HS-27A (cell line): ENCODE data around the gene CORIN.

Experiments used
- DNase-seq: peaks from one replicate; pipeline ENCODE4 v3.0.0-alpha.2; 2012; ENCODE audit warnings: low read depth, missing footprints

Gene CORIN

DNA sequence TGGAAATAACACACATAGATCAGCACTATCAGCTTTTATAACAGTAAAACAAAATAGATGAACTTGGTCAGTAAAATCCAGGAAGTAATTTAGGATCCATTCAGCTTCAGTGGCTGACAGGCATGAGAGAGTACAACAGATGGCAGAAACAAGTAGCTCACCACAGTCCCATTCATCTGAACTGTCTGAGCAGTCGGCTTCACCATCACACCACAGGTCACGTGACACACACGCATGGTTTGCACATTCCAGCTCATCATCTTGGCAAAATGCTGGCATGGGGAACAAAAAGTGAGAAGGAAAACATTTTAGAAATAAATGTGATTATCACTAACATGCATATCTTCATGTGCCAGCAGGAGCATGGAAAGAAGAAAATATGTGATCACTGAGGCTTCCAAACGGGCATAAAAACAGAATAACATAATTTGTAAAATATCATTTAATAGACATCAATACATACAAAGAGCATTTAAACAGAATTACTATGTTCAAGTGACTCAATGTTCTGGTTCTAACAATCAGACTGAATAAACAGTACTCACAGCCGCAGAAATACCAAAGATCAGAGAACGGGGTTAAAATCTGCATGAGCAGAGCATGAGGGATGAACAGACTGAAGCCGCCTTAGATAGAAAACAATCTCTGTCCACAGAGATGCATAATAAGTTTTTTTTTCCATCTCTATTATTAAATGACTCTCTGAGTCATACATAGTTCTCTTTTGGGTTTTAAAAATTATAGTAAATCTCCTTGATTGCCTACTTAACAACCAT is 194.7 kb downstream of the CORIN start:
- no peak for DNase-seq

DNA sequence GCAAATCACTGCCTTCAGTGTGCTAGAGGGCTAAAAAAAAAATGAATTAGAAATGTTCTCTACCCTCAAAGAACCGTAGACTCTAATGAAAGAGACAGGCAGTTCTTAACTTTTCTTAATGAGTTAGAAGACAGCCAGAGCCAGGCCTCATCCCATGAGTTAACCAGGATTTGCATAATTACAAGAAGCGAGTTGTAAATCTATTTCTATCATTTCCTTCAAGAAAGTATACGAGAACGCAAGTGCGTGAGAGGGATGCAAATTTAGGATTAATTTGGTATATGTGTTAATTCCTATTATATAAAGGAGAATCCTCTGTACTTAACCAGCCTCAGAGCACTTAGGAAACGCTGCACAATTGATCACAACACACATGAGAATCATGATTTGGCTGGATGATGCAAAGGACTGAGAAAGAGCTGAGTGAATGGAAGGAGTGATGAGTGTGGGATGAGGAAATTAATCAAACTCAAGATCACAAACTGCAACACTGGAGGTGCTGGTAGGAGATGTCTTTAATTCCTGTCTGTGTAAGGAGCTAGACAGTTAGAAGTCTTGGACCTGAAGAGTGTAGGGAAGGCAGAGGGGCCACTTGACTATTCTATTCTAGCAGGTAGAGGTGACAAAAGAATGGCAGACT is 195.6 kb downstream of the CORIN start:
- no peak for DNase-seq

- DNase-seq: no peak
These were observed 196.1 kb downstream of the CORIN start for GRCh38 chr4:47641755-47642154.

DNA sequence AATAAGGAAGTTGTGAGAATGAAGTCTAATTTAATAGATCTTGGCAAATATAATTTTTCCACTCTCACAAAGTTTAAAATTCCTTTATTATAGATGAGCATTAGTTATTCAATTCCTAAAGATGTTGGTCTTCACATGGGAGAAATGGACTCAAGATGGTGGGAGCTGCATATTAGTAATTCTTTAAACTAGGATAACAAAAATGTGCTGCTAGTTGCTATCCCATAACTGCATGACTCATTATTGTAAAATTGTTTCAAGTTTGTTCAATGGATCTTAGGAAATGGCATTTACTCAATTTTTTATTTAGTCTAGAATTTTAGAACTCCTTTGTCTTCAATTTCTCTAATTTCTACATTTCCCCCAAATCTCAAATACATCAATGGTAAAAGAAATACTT is 197.0 kb downstream of the CORIN start:
- DNase-seq: no peak

GRCh38 chr4:47639531-47639930 is 198.3 kb downstream of the CORIN start:
- DNase-seq: no peak

DNA sequence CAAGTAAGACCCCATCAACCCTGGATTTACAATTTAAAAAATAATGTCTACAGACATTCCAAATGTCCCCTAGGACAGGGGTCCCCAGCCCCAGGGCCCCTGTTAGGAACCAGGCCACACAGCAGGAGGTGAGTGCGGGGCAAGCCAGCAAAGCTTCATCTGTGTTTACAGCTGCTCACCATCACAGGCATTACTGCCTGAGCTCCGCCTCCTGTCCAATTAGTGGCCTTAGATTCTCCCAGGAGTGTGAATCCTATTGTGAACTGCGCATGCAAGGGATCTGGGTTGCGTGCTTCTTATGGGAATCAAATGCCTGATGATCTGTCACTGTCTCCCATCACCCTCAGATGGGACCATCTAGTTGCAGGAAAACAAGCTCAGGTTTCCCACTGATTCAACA is 206.7 kb downstream of the CORIN start:
- DNase-seq: no peak

DNA sequence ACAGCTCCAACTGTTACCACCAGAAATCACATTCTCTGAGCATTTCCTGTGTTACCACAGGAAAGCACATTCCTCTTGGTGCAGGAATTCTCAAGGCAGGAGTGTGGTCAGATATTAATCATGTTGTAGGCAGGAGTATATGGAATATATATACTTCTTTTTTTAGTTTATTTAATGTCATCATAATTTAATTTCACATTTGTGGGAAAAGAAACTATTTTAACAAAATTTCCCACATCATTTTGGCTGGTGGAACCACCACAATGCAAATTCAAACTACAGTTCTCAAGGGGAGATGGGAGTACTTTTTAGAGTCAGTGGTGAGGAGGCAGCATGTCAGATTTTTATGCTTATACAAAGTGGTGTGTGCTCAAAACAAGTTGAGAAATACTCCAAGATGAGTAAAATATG is 213.8 kb downstream of the CORIN start:
- DNase-seq: peak; percentile 47

DNA sequence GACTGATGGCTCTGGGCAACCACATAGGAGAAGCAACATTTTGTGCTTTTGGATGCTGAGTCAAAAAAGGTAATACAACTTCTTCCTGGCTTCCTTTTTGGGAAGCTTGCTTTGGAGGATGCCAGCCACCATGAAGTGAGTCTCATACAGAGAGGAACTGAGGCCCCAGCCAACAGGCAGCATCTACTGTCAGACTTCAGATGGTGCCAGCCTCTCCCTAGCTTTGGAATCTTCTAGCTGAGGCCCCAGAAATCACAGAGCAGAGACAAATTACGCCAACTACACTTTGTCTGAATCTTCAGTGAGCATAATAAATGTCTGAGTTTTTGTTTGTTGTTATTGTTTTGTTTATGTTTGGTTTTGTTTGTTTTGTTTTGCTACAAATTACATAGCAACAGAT is 216.7 kb downstream of the CORIN start:
- no peak for DNase-seq

DNA sequence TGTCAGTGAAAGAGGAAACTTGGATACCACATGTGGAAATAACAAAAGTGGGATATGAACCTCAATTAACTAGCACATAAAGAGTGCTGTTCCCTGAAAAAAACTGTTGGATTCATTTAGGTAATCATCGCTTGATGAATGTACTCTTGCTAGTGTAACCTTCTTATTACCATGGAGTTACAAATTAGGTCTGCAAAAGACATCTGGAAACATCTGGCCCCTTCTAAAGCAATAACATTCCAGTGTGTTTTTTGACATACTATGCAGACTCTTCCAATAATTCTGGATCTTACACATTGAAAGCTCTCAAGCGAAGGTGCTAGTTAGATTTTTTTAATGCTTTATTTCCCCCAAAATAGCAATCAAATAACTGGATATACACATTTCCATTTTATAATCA is 218.2 kb downstream of the CORIN start:
- DNase-seq: no peak

GRCh38 chr4:47617607-47618006 is 220.3 kb downstream of the CORIN start:
- no peak for DNase-seq

GRCh38 chr4:47615385-47615784 is 222.5 kb downstream of the CORIN start:
- no peak for DNase-seq

DNA sequence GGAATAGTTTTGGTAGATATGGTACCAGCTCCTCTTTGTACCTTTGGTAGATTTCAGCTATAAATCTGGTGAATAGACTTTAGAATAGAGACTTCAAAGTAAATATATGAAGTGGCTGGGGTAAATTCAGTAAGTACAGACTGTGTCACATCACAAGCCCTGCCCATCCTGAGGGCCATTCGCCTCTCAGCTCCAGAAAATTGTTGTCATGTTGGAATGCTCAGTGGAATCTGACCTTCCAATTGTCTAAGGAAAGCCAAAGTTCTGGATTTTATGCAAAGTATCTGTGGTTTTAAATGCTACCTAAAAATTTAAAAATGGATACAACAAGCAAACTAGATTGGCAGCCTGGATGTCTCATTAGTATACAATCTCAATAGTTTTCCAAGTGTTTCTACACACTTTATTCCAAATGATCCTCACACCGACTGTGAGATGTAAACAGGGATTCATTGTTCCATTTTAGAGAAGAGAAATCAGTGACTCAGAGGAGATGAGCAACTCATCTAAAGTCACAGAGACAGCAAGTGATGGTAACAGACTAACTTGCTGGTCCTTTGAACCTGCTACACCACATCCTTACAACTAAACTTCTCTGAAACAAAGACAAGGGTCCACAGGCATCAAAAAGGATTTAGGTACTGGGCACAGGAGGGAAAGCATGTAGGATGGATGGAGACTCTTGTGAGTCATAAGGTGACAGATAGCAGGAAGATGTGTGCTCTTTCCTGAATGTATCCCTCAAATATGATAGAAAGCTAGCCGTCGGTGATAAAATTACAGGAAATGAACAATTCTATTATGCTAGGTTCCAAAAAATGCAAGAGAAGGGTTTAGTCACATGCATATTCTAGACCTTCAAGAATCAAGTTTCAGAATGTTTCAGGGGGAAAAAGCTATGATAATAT is 225.5 kb downstream of the CORIN start:
- peak; percentile 7 for DNase-seq

DNA sequence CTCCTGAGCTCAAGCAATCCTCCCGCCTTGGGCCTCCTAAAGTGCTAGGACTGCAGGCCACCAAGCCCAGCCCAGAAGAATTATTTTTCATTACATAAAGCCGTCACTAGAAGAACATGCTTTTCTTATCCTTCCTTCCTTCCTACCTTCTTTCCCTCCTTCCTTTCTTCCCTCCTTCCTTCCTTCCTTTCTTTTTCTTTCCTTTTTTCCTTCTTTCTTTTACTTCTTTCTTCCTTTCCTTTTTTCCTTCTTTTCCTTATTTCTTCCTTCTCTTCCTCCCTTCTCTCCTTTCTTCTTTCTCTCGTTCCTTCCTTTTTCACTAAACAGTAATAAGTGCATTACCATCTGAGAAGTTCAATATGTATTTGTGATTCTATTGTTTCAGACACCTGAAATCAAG is 231.4 kb downstream of the CORIN start:
- no peak for DNase-seq

DNA sequence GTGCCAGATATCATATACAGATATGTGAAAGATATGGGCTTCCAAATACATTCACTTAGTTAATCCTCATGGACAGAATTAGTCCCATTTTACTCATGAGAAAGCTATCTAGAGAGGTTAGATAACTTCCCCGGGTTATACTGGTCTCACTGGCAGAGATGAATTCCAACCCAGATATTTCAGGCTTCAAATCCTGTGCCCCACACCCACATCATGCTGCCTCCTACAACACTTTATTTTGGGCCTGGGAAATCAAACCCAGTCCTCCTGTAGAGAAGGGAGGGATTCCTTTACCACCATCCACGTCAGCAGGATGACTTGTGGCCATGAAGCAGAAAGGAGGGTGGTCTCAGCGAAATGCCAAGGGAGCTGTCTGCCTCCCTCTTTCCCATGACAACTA is 239.0 kb downstream of the CORIN start:
- DNase-seq: no peak

DNA sequence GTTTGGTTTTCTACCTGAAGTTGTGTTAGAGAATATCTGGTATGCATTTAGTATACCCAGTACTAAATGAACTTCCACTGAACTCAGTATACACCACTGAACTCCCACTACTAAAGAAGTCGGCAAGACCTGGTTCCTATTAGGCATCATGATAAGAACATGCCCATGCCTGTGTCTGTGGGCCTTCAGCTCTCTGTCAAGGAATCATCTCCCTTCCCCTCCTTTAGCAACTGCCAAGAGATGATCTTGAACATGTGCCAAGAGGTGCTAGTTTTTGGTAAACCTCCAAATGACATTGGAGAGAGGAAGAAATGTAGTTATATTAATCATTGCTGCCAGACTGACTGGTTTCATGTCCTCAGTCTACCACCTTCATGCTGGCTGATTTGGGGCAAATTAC is 239.5 kb downstream of the CORIN start:
- no peak for DNase-seq

GRCh38 chr4:47597696-47598095 is 240.2 kb downstream of the CORIN start:
- no peak for DNase-seq

DNA sequence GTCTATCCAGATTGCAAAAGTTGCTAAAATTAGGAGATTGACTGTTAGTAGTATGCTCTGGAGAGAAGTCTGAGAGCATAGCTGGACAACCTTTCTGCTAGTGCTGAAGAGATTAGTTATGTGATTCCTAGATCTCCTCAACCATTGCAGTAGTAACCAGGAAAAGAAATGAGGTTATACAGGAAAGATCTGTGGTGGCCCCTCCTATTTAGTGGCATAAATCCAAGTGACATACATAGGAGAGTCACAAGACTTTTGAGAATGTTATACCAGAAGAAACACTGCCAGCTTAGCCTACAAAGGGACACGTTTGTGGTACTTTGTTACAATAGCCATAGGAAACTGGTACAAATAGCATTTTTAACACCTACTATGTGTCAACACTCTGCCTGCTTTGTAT is 247.5 kb downstream of the CORIN start:
- DNase-seq: no peak

DNA sequence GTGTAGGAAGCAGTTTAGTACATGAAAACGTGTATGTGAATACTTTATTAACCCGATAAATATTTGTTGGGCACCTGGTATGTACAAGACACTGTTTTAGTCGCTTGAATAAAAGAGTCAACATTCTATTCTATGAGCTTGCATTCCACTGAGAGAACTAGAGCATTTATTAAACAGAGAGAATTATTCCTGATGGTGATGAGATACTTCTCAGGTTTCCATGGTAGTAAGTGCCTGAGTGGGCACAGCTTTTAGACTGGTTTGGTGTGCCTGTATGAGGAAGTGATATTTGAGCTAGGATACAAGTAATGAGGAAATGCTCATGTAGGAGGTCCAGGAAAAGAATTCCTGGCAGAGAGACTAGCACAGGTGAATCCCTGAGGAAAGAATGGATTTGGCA is 258.6 kb downstream of the CORIN start:
- DNase-seq: no peak

- DNase-seq: no peak
These were observed 259.9 kb downstream of the CORIN start for GRCh38 chr4:47577779-47578553.

- DNase-seq: no peak
These were observed 264.9 kb downstream of the CORIN start for GRCh38 chr4:47572981-47573380.

- DNase-seq: no peak
These were observed 267.1 kb downstream of the CORIN start for GRCh38 chr4:47570816-47571215.

GRCh38 chr4:47567511-47567910 is 270.4 kb downstream of the CORIN start:
- no peak for DNase-seq
